GM19395 (cell line): ENCODE results near the gene NPIPA7.
"Not testable (repeated sequence)": the region's sequence is repeated elsewhere in the genome, so short reads cannot be mapped to it uniquely, and the experiment has no call there.

Source experiments
- ATAC-seq: cut with Tn5 transposase; IDR thresholded peaks from one replicate; pipeline ENCODE4 v1.9.1; 2021; ENCODE audit warnings: mild to moderate bottlenecking, moderate library complexity; ENCODE audit not compliant: unreplicated experiment

The NPIPA7 gene

DNA sequence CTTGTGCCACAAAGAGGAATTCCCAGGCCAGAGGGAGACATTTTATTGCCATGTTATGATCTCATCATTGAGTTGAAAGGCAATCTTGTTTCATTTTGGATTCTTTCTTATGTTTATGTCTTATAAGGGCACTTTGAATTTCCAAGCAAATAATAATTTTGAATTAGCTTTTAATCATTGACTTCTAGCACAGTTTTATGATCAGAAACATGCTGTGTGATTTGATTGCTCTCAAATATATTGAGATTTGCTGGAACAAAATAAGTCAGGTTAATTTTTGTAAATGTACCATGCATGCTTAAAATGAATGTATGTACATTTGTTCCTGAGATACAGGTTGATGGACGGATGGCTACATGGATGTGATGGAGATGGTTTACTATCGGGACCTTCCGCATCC lies at the start of gene NPIPA7:
TSS of gene NPIPA7 (plus strand) at position 301 of the 400 bp plus-strand sequence. CDS start 105 bp downstream, outside the sequence.
- ATAC-seq: not testable (repeated sequence)

DNA sequence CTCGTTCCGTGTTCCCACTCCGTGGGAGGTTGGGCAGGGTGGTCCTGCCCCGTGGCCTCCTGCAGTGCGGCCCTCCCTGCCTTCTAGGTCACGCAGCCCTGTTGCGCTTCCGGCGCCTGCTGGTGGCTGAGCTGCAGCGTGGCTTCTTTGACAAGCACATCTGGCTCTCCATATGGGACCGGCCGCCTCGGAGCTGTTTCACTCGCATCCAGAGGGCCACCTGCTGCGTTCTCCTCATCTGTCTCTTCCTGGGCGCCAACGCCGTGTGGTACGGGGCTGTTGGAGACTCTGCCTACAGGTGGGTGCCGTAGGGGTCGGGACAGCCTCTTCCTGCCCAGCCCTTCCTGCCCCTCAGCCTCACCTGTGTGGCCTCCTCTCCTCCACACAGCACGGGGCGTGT lies 47.5 kb upstream of the NPIPA7 start:
- not testable (repeated sequence) for ATAC-seq

DNA sequence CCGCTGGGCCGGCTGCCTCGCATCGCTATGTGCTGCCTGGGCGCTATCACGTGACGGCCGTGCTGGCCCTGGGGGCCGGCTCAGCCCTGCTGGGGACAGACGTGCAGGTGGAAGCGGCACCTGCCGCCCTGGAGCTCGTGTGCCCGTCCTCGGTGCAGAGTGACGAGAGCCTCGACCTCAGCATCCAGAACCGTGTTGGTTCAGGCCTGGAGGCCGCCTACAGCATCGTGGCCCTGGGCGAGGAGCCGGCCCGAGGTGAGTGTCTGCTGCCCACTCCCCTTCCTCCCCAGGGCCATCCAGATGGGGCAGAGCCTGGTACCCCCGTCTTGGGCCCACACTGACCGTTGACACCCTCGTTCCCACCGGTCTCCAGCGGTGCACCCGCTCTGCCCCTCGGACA lies 21.4 kb upstream of the NPIPA7 start:
- not testable (repeated sequence) for ATAC-seq

DNA sequence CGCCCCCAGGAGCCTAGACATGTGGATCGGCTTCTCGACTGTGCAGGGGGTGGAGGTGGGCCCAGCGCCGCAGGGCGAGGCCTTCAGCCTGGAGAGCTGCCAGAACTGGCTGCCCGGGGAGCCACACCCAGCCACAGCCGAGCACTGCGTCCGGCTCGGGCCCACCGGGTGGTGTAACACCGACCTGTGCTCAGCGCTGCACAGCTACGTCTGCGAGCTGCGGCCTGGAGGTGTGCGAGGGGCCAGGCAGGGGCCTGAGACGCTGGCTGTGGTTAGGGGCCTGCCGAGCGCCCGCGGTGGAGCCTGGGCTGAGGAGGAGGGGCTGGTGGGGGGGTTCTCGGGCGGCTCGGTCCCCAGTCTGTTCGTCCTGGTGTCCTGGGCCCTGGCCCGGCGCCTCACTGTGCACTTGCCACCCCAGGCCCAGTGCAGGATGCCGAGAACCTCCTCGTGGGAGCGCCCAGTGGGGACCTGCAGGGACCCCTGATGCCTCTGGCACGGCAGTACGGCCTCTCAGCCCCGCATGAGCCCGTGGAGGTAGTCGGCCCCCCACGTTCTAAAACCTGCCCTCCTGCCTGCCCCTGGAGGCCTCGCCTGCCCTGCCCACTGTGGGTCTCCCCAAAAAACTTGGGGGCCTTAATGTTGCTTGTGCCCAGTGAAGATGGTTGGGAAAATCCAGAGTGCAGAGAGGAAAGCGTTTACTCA lies 20.2 kb upstream of the NPIPA7 start:
- ATAC-seq: not testable (repeated sequence)

DNA sequence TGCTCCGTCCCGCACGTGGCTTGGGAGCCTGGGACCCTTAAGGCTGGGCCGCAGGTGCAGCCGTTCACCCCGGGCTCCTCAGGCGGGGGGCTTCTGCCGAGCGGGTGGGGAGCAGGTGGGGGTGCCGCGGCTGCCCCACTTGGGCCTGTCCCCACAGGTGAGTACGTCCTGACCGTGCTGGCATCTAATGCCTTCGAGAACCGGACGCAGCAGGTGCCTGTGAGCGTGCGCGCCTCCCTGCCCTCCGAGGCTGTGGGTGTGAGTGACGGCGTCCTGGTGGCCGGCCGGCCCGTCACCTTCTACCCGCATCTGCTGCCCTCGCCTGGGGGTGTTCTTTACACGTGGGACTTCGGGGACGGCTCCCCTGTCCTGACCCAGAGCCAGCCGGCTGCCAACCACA lies 15.3 kb upstream of the NPIPA7 start:
- not testable (repeated sequence) for ATAC-seq

DNA sequence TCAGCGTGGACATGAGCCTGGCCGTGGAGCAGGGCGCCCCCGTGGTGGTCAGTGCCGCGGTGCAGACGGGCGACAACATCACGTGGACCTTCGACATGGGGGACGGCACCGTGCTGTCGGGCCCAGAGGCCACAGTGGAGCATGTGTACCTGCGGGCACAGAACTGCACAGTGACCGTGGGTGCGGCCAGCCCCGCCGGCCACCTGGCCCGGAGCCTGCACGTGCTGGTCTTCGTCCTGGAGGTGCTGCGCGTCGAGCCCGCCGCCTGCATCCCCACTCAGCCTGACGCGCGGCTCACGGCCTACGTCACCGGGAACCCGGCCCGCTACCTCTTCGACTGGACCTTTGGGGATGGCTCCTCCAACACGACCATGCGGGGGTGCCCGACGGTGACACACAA lies 14.8 kb upstream of the NPIPA7 start:
- ATAC-seq: not testable (repeated sequence)

DNA sequence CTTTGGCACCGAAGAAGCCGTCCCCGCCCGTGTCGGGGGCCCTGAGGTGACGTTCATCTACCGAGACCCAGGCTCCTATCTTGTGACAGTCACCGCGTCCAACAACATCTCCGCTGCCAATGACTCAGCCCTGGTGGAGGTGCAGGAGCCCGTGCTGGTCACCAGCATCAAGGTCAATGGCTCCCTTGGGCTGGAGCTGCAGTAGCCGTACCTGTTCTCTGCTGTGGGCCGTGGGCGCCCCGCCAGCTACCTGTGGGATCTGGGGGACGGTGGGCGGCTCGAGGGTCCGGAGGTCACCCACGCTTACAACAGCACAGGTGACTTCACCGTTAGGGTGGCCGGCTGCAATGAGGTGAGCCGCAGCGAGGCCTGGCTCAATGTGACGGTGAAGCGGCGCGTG lies 14.2 kb upstream of the NPIPA7 start:
- ATAC-seq: not testable (repeated sequence)

DNA sequence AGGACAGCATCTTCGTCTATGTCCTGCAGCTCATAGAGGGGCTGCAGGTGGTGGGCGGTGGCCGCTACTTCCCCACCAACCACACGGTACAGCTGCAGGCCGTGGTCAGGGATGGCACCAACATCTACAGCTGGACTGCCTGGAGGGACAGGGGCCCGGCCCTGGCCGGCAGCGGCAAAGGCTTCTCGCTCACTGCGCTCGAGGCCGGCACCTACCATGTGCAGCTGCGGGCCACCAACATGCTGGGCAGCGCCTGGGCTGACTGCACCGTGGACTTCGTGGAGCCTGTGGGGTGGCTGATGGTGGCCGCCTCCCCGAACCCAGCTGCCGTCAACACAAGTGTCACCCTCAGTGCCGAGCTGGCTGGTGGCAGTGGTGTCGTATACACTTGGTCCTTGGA lies 13.6 kb upstream of the NPIPA7 start:
- not testable (repeated sequence) for ATAC-seq

DNA sequence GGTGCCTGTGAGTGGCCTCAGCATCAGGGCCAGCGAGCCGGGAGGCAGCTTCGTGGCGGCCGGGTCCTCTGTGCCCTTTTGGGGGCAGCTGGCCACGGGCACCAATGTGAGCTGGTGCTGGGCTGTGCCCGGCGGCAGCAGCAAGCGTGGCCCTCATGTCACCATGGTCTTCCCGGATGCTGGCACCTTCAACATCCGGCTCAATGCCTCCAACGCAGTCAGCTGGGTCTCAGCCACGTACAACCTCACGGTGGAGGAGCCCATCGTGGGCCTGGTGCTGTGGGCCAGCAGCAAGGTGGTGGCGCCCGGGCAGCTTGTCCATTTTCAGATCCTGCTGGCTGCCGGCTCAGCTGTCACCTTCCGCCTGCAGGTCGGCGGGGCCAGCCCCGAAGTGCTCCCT lies 13.1 kb upstream of the NPIPA7 start:
- not testable (repeated sequence) for ATAC-seq

DNA sequence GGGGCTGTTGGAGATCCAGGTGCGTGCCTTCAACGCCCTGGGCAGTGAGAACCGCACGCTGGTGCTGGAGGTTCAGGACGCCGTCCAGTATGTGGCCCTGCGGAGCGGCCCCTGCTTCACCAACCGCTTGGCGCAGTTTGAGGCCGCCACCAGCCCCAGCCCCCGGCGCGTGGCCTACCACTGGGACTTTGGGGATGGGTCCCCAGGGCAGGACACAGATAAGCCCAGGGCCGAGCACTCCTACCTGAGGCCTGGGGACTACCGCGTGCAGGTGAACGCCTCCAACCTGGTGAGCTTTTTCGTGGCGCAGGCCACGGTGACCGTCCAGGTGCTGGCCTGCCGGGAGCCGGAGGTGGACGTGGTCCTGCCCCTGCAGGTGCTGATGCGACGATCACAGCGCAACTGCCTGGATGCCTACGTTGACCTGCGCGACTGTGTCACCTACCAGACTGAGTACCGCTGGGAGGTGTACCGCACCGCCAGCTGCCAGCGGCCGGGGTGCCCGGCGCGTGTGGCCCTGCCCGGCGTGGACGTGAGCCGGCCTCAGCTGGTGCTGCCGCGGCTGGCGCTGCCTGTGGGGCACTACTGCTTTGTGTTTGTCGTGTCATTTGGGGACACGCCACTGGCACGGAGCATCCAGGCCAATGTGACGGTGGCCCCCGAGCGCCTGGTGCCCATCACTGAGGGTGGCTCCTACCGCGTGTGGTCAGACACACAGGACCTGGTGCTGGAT lies 12.2 kb upstream of the NPIPA7 start:
- not testable (repeated sequence) for ATAC-seq

DNA sequence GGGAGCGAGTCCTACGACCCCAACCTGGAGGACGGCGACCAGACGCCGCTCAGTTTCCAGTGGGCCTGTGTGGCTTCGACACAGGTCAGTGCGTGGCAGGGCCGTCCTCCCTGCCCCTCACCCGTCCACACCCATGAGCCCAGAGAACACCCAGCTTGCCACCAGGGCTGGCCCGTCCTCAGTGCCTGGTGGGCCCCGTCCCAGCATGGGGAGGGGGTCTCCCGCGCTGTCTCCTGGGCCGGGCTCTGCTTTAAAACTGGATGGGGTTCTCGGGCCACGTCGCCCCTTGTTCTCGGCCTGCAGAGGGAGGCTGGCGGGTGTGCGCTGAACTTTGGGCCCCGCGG lies 11.7 kb upstream of the NPIPA7 start:
- not testable (repeated sequence) for ATAC-seq

DNA sequence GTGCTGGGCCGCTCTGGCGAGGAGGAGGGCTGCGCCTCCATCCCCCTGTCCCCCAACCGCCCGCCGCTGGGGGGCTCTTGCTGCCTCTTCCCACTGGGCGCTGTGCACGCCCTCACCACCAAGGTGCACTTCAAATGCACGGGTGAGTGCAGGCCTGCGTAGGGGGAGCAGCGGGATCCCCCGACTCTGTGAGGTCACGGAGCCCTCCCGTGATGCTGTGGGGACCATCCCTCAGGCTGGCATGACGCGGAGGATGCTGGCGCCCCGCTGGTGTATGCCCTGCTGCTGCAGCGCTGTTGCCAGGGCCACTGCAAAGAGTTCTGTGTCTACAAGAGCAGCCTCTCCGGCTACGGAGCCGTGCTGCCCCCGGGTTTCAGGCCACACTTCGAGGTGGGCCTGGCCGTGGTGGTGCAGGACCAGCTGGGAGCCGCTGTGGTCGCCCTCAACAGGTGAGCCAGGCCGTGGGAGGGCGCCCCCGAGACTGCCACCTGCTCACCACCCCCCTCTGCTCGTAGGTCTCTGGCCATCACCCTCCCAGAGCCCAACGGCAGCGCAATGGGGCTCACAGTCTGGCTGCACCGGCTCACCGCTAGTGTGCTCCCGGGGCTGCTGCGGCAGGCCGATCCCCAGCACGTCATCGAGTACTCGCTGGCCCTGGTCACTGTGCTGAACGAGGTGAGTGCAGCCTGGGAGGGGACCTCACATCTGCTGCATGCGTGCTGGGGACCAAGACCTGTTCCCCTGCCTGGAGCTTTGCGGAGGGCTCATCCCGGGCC lies 9.7 kb upstream of the NPIPA7 start:
- ATAC-seq: not testable (repeated sequence)

DNA sequence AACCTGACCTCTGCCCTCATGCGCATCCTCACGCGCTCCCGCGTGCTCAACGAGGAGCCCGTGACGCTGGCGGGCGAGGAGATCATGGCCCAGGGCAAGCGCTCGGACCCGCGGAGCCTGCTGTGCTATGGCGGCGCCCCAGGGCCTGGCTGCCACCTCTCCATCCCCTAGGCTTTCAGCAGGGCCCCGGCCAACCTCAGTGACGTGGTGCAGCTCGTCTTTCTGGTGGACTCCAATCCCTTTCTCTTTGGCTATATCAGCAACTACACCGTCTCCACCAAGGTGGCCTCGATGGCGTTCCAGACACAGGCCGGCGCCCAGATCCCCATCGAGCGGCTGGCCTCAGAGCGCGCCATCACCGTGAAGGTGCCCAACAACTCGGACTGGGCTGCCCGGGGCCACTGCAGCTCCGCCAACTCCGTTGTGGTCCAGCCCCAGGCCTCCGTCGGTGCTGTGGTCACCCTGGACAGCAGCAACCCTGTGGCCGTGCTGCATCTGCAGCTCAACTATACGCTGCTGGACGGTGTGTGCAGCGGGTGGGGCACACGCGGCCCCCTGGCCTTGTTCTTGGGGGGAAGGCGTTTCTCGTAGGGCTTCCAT lies 7.7 kb upstream of the NPIPA7 start:
- ATAC-seq: not testable (repeated sequence)

DNA sequence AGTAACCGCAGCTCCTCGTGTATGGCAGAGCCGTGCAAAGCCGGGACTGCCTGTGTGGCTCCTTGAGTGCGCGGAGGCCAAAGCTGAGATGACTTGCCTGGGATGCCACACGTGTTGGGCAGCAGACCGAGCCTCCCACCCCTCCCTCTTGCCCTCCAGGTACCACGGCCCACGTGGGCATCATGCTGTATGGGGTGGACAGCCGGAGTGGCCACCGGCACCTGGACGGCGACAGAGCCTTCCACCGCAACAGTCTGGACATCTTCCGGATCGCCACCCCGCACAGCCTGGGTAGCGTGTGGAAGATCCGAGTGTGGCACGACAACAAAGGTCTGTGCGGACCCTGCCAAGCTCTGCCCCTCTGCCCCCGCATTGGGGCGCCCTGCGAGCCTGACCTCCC lies 4.7 kb upstream of the NPIPA7 start:
- not testable (repeated sequence) for ATAC-seq

DNA sequence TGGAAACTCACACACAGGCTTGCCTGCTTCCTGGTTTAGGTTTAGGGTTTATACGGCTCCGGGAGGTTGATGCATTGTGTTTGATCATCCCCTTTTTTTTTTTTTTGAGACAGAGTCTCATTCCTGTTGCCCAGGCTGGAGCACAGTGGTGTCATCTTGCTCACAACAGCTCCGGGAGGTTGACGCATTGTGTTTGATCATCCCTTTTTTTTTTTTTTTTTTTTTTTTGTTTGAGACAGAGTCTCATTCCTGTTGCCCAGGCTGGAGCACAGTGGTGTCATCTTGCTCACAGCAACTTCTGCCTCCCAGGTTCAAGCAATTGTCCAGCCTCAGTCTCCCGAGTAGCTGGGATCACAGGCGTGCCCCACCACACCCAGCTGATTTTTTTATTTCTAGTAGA lies 20.7 kb downstream of the NPIPA7 start:
- not testable (repeated sequence) for ATAC-seq

DNA sequence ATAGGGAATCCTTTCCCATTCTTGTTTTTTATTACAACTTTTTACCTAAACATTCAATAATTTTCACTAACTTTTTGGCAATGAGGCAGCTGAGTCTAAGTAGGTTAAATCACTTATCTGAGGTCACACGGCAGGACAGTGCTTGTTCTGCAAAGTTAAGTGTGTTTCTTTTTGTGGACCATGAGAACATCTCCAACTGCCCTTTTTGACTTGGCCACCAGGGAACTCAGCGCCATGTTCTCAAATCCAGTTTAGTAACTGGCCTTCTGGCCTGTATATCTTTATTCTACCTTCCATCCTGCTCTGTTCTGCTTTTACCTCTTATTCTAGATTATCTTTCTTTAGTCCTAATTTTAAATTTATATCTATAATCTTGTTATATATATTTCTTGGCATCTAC lies 23.4 kb downstream of the NPIPA7 start:
- ATAC-seq: not testable (repeated sequence)

DNA sequence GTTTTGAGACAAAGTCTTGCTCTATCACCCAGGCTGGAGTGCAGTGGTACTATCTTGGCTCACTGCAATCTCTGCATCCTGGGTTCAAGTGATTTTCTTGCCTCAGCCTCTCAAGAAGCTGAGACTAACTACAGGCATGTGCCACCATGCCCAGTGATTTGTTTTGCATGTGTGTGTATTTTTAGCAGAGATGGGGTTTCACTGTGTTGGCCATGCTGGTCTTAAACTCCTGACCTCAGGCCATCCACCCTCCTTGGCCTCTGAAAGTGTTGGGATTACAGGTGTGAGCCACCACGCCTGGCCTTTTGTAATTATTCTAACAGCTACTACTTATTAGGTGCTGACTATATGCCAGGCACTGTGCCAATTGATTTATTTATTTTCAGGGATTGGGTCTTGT lies 25.3 kb downstream of the NPIPA7 start:
- not testable (repeated sequence) for ATAC-seq

DNA sequence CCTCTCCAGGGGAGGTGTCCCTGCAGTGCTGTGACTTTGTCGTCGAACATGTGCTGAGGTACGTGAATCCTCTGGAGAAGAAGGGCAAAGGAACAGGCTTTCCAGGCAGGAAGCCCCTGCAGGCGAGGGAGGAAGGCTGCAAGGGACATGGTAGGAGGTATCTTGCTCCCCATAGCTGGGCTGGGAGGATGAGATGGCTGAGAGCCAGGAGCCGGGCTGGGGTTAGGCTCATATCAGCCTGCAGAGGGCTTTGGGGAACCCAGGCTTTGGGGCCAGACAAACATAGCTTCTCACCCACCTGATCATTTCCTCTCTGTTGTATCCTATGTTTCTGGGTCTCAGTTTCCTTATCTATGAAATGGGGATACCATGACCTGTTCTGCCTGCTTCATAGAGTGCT lies 26.5 kb downstream of the NPIPA7 start:
- ATAC-seq: not testable (repeated sequence)

DNA sequence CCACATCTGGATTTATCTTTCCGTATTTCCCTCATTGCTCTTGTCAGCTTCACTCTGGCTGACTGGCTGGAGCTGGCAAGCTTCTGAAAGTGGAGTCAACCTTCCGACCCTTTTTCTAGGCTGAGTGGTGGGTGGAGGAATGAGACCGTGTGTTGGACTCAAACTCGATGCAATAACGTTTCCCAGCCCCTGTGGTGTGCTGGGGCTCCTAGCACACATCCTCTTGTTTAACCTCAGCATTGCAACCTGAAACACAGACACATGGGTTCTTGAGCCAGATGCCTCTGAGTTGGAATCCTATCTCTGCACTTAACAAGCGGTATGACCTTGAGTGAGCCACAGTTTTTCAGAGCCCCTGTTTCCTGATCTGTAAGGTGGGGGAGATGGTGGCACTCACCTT lies 29.5 kb downstream of the NPIPA7 start:
- not testable (repeated sequence) for ATAC-seq

DNA sequence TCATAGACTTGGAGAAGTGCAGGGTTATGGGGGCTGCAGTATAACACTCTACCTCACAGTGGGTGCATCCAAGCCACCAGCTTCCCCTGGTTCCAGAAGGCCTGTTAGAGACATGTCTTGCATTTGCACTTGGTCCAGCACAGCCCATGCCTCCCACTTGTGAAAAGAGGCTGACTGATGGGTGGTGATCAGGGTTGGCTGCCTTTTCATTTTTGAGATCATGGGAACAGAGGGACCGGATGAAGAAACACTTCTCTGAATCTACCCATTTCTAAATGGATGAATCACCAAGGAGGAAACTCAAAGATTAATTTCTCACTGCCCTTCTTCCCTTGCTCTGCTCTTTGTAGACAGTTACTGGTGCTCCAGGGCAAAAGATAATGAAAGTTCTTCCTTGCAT lies 34.8 kb downstream of the NPIPA7 start:
- not testable (repeated sequence) for ATAC-seq

DNA sequence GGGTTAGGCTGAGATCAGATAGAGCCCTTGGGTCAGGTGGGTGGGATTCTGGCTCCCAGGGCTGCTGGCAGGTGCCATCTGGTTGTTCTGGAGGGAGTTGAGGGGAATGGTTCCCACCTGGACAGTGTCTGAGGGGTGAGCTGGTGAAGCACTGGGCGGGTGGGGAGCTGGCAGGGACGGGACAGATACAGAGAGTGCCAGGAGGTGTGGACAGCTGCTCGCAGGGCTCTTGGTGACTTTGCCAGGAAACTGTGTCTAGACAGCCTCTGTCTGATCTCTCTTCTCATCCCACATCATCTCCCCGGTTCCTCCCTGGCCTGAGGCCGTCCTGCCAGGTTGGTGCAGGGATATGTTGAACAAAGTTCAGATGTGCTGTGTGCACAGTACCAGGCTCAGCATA lies 38.1 kb downstream of the NPIPA7 start:
- not testable (repeated sequence) for ATAC-seq
